Activated T-cell treated with anti-CD3 and anti-CD28 coated beads for 1 hour (primary cell): ENCODE data around the gene ARHGAP40.
A peak's percentile ranks its signal among the peaks of the same experiment; 100 is the strongest.

ENCODE experiments used
- DNase-seq: peaks from one replicate; pipeline ENCODE4 v3.0.0-alpha.2; 2020; ENCODE audit warnings: low read depth

ARHGAP40 gene

DNA sequence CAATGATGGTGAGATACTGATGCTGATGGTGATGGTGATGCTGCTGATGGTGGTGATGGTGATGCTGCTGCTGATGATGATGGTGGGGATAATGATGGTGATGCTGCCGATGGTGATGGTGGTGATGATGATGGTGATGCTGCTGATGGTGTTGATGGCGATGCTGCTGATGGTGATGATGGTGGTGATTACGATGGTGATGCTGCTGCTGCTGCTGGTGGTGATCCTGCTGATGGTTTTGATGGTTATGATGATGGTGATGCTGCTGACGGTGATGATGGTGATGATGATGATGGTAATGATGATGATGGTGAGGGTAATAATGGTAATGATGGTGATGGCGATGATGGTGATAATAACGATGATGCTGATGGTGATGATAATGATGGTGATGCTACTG, 50.0 kb downstream of the ARHGAP40 start:
- DNase-seq = no peak

DNA sequence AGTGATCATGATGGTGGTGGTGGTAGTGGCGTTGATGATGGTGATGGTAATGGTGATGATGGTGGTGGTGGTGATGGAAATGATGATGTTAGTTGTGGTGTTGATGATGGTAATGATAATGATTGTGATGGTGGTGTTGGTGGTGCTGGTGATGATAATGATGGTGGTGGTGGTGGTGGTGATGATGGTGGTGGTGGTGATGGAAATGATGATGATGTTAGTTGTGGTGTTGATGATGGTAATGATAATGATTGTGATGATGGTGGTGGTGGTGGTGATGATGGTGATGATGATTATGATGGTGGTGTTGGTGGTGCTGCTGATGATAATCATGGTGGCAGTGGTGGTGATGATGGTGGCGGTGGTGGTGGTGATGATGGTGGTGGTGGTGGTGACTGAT, 51.4 kb downstream of the ARHGAP40 start:
- no peak for DNase-seq

DNA sequence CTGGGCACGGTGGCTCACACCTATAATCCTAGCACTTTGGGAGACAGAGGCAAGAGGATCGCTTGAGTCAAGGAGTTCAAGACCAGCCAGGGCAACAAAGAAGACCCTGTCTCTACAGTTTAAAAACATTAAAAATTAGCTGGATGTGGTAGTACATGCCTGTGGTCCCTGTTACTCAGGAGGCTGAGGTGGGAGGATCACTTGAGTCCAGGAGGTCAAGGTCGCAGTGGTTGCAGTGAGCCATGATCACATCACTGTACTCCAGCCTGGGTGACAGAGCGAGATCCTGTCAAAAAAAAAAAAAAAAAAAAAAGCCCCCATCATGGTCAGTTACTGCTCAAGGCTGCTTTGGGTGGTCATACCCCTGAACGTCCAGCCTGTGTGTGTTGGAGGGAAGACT, 55.8 kb downstream of the ARHGAP40 start:
- no peak for DNase-seq

DNA sequence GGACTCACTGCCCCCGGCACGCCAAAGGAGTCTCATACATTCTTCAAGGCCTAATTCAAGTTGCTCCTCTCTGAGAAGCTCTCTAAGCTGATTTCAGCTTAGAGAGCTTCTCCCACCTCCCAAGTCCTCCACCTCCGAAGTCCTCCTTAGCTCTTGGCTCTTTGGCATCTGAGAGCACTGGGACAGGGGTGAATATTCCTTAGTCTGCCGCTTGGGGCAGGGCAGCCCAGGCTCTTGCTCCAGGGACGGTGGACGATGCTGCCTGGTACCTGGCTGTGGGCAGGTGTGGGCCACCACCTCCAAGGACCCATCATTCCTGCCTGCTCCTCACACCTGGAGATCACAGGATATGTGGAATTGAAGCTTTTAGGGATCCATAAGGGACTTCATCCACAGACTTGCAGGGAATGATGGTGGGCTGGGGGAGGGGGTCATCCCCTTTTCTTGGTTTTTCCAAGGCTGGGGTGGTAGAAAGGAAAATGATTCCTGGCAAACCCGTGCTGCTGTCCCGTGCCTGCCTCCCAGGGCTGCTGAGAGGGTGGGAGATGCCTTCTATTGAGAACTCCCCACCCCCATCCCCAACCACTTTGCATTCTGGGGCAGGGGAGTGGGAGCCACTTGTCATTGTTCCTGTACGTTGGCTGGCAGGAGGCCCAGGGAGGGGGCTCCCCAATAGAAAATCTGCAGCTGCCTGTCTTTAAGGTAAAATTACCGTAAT, 57.4 kb downstream of the ARHGAP40 start:
- DNase-seq = no peak

DNA sequence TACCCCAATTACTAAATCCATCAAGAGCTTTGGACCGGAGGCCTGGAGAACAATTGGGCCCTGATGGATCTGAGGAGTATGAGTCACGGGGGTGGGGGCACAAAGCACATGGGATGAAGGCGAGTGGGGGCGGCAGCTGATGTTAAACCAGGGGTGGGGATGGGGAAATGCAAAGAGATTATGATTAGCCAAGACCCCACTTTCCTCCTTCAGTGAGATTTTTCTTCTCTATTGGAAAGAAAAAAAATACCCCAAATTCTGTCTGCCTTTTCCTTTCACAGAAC, 57.9 kb downstream of the ARHGAP40 start:
- DNase-seq = no peak

DNA sequence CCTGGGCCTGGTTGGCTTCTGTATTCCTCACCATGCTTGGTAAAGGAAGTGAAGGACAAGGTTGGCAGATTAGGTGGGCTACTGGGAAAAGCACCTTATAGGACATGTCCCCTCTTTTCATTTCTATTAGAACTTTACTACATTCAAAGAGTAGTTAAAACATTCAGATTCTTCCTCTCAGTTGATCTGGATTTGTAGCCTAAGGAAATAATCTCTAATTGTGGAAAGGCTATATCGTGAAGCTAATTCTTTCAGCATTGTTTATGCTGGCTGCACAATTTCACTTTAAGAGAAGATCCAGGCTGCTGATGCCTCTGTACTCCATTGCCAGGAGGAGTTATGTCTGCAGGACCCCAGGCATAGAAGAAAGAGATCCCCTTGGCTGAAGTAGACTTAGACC, 58.8 kb downstream of the ARHGAP40 start:
- no peak for DNase-seq

DNA sequence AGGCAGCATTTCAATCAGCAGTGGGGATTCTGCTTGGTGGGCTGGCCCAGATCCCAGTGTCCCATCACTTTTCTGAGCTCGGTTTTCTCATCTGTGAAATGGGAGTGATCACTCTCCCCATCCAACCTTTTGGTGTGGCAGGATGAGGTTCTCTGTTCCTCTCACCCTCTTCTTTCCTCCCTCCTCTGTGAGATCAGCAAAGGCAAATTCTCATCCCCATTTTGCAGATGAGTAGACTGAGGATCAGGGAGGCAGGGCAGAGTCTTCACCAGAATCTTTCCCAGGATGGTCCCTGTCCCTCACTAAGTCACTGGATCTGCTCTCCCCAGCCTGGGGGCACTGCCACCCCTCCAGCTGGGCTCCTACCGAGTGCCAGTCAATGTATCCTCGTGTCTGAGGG, 62.1 kb downstream of the ARHGAP40 start:
- no peak for DNase-seq

DNA sequence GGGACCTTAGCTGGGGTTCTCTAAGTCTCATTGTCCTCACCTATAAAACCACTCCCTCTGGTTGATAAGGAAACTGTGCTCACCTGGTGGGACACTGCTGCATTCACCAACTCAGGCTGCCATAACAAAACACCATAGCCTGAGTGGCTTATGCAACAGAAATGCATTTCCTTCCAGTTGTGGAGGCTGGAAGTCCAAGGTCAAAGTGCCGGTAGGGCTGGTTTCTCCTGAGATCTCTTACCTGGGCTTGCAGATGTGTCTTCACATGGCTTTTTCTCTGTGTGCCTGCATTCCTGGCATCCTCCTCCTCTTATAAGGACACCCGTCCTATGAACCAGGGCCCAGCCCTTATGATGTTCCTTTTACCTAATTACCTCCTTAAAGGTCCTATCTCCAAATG, 62.7 kb downstream of the ARHGAP40 start:
- DNase-seq = no peak

DNA sequence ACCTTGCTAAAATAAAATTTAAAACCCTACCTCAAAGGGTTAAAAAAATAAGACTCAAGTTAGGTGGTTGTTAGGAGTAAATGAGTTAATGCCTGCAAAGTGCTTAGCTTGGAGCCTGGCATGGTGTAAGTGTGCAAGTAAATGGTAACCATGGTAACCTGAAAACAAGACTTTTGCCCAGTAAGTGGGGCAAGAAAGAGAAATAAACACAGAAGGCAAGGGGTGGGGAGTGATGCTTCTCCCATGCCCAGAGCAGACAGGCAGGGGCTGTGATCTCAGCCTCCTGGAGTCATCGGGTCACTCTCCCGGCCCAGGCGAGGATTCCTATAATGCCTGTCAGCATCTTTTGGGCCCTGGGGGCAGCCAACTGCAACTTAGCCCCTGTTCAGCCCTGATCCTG, 63.5 kb downstream of the ARHGAP40 start:
- DNase-seq = no peak

DNA sequence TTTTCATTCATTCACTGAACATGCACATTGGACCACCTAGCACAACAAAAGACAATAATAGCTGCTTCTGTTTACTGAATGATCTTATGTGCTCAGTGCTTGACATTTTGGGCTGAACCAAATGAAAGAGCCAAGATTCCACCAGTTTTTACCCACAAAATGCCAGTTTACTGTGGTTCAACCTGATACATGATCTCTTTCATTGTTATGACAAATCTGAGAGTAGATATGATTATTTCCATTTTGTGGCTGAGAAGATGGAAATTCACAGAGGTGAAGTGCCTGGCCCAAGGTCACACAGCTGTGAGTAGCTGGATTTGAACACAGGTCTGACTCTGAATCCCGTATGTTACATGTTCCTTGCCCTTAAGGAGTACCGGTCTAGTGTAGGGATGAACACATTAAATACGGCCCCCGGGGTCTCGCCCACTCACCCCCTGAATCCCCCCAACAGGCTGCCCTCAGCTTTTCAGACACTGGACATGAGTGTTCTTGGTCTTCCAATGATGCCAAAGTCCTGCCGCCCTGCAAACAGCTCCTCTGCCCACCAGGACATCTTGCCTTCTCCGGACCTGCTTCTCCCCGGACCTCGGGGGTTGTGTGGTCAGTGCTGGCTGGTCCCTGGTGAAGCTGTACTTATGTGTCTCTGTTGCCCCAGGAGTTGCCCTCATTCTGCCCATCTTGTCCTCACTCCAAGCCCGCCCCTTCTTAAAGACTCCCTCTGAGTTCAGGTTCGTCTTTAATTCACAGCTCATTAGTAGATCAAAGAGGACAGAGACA, 64.1 kb downstream of the ARHGAP40 start:
- DNase-seq = no peak

DNA sequence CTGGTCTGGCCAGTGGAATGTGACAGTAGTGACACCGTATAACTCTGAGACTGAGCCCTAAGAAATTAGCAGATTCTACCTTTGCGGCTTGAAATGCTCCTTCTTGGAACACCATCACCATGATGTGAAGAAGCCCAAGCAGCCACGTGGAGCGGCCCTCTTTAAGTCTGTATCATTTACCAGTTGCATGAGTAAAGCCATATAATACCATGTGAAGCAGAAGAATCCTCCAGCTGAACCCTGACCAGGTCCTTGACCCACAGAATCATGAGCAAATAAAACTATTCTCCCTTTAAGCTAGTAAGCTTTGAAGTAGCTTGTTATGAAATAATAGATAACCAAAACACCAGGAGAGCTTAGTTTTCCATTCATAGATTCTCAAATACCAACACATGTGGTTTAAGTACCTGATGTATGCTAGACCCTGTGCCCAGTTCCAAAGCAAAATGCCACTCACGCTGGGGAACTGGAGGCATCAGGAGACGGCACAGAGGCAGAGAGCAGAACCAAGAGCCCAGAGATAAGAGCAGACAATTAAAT, 65.9 kb downstream of the ARHGAP40 start:
- DNase-seq = no peak

DNA sequence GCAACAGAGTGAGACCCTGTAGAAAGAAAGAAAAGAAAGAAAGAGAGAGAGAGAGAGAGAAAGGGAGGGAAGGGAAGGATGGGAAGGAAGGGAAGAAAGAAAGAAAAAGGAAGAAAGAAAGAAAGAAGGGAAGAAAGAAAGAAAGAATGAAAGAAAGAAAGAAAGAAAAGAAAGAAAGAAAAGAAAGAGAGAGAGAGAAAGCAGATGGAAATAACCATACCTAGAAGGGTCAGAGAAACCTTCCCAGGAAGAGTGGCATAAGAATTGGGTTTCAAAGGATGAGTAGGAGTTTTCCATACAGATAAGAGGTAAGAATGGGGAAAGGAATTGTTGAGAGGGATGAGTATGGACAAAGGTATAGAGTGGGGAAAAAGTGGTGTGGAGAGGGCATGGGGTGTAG, 68.1 kb downstream of the ARHGAP40 start:
- no peak for DNase-seq

DNA sequence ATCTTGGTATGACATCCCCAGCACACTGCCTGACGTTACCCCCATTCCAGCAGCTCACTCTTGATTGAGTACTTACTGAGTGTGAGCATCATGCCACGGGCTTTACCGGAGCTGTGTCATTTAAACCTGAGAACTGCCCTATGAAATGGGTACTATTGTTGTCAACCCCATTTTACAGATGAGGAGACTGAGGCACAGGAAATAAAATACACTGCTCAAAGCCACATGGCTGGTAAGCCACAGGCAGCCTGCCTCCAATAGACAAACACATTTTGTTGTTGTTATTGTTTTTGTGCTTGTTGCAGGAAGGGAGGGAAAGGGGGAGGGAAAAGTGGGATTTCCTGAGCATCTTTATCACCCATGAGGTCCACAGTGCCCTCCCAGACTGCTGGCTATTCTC, 69.2 kb downstream of the ARHGAP40 start:
- no peak for DNase-seq

DNA sequence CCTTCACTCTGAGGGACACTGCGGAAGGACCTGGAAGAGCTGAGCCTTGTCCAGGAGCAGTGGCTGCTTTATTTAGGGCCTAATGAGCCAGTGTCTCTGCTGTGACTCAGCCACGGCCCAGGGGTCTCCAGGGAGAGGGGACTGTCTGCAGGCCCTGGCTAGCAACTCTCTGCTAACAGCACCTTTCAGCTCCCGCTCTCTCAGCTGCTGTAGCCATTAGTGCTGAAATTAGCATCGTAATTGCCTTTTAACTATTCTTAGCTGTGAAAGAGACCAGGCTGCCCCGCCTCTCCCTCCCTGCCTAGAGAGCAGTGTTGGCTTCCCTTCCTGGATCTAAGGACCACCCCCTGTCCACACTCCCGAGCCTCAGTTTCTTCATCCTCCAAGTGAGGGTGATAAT, 69.6 kb downstream of the ARHGAP40 start:
- no peak for DNase-seq

DNA sequence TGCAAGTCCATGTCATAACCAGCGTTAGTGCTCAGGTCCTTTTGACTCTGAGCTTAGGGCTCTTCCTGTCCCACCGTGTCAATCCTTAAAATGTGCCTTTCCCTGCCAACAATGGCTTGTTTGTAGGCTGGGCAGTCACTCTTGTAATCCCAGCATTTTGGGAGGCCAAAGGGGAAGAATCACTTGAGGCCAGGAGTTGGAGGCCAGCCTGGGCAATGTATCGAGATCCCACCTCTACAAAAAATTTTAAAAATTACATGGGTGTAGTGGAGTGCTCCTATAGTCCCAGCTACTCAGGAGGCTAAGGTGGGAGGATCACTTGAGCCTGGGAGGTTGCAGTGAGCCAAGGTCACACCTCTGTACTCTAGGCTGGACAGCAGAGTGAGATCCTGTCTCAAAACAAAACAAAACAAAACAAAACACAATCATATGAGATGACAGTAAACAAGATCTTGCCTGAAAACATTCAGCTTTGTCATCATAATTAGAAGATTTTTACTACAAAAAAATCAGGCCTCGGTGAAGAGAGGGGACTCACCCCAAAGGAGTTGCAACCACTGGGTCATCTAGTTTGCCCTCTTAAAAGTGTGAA, 70.2 kb downstream of the ARHGAP40 start:
- DNase-seq = no peak

DNA sequence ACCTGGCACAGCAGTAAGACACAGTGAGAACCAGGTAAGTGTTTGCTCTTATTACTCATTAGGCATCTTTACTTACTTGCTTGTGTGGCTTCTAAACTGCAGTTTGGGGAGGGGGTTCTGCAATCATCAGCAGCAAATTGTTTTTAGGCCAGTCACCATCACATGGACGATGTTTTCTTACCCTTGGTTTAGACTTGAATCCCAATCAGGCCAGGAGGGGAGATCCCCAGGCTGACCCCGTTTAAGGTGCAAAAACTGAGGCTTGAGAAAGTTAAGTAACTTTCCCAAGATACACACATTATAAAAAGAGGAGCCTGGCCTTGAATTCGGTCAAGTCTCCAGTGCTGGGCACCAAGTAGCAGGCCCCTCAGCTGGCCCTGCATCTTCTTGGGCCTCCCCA, 70.9 kb downstream of the ARHGAP40 start:
- no peak for DNase-seq

DNA sequence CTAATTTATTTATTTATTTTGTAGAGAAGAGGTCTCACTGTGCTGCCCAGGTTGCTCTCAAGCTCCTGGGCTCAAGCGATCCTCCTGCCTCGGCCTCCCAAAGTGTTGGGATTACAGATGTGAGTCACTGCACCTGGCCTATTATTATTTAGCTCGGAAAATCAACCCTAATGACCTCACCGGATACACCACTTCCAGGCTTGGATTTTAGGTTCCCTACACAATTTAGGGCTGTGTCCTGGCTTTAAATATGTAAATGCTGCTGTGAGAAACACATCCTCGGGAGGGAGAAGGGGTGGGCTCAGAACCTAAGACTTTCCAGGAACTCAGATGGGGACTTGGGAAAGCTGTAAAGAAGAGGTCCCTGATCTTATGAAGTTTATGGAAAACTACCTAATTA, 71.7 kb downstream of the ARHGAP40 start:
- DNase-seq = no peak

DNA sequence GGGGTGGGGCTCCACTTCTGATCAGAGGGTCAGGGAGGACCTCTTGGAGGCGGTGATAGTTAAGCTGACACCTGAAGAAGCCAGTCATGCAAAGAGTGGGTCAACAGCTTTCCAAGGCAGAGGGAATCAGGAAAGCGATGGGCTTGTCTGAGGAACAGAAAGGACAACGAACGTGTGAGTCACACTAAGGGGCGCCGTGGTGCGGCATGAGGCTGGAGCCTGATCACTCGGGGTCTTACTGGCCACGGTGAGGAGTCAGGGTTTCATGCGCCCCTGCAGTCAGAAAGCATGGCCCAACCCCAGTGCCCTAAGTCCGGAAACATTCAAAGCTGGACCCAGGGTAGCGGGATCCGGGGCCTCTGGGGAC, 72.1 kb downstream of the ARHGAP40 start:
- DNase-seq = no peak

DNA sequence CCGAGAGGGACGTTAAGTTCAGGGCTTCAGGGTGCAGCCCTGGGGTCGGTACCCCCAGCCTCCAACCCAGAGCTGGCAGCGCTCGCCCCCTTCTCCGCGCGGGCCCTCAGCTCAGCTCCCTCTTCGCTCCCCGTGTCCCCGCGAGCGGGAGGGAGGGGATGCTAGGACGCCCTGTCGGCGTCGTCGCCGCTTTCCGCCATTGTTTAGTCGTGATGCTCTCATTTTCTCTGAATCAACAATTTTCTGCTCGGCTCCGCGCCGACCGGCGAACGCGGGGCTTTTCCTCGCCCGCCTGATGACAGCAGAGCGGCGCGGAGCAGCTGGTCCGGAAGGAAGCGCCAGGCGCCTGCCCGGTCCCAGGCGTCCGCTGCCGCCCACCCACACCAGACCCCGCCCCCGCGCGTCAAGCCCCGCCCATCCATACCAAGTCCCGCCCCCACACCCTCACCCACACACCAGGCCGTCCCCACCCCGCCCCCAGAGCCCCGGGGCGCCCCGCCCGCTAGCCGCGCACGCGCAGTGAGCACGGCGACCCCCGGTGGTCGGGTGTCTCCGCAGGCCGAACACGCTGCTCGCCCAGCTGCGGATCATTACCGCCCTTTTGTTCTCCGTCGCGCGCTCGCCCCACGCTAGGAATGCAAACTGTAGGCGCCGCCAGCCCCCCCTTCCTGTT, 72.6 kb downstream of the ARHGAP40 start:
- DNase-seq = peak; percentile 47

DNA sequence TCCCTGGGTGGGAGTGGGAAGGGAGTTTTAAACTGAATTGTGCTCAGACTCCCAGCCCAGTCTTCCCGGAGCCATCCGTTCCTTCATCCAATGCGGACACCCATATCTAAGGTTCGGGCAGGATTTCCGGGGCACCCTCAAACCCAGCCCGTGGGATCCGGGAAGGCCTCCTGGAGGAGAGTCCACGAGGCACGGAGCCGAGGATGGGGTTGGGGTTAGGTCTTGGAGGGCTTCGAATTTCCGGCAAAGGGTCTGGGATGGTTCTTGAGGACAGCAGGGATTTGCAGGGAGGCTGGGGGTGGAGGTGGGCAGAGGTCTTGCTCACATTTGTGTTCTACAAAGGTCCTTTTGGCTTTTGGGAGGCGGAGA, 73.1 kb downstream of the ARHGAP40 start:
- no peak for DNase-seq

DNA sequence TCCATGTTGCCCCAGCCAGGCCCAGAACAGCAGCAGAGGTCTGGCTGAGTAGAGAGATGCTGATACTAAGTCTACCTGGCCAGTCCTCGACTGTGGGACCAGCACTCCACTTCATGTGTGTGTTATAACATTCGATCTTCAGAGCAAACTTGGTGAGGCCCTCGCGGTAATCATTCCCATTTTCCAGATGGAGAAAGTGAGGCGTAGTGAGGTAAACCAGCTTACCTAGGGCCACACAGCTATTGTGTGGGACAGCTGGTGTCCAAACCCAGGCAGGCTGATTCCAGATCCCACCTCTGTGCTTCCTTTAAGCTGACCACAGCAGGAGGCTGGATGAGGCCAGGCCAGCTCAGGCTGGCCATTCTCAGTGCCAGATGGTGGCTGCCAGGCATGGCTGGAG, 75.0 kb downstream of the ARHGAP40 start:
- DNase-seq = no peak

DNA sequence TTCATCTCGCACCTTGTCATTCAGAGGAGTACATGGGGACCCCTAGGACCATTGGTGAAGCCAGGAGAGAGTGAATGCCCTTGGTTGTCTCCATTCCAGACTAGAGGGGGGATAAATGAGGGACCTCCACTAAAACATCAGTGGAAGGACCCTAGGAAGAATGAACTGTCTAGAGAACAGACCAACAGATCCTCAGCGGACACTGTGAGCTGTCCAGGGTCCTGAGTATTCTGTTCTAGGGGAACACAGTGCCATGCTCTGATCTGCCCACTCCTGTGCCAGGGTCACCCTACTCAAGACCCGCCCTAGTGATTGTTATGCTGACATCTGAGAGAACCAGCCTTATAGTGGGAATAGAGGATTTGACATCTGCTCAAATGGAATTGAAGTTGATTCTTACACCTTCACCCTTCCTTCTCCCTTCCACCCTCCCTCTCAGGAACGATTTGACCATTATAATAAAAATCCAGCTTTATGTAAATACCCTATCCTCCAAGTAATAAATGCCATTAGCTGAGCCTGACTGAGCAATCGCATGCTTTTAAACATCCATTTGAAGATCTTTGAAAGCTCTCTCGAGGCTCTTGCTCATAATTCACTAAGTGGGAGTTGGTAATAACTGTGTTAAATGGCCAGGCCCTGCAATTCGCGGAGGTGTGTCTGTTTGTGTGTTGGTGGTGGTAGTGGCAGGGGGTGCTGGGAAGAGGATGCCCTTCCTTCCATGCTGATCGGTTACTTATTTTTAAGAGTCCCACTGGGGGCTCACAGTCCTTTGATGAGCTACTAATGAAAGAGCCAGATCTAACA, 79.1 kb downstream of the ARHGAP40 start:
- DNase-seq = peak; percentile 14
